ENCODE measurements around the gene NDUFV3. TPM values are rescaled to one million over a fixed set of nuclear protein-coding genes. Genes with fewer than 3 reads are reported as not detected.

The NDUFV3 gene
- polyA plus RNA-seq, 1 donor (not counting 4 experiments of a cell fraction or from before 2014, with no cell fraction given) = 28.9 TPM

DNA sequence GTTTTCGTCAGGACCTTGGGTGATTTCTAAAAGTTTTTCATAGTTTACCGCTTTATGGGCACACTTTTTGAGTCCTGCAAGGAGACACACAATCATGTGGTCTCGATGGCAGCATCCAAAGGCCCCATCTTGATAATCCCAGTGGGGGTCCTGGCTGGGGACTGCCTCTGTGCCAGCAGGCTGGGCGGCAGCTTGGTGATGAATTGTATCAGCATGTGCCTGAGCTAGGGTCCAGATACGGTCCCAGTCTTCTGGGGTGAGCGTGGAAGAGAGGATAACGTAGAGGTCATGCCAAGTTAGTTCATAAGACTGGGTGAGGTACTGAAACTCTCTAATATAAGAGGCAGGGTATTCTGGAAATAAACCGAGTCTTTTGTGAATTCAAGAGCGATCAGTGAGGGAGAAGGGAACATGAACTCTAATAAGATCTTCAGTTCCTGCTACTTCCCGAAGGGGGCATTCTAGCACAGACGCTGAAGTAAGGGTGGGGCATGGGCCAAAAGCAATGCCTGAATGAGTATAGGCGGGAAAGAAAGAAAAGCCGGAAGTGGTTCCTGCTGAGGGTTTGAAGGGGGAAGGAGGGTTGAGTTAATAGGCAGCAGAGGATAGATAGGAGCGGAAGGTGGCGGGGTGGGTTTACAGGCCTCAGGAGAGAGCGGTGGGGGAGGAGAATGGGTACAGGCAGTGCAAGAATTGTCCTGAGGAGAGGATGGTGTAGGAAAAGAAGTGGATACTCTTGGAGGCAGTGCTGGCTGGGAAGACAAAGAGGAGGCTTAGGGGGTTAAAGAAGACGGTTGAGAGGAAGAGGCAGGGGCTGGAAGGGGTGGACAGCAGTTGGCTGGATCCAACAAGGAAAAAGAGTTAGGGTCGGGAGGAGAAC lies 30.7 kb downstream of the NDUFV3 start:
- FAIRE-seq = peak; percentile 74

DNA sequence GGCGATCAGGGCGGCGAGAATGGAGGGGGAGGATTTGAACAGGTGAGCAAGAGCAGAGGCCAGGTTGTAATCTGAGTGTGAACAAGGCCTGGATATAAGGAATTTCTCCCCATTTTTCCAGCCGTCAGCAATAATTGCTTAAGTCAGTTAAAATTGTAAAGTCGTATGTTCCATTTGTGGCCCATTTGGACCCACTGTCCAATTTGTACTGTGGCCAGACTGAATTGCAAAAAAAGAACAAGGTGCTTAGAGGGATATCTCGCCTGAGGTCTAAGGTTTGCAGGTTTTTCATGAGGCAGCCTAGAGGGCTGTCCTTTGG lies 31.3 kb downstream of the NDUFV3 start:
- no peaks in the 10 kb centered on the region for H3K9me1 ChIP-seq (ENCODE audit: control insufficient read depth, extremely low read depth, insufficient read depth, low read length)
- peak overlapping the region; percentile 42 for H3K27ac ChIP-seq (ENCODE audit: control insufficient read depth, insufficient read depth, low read length)
- H3K9ac ChIP-seq (ENCODE audit: control insufficient read depth, extremely low read depth, insufficient read depth, low read length) = peak overlapping the region; percentile 35
- peaks cover 4% of the 10 kb centered on the region for H3K4me1 ChIP-seq (ENCODE audit: control insufficient read depth, extremely low read depth, insufficient read depth, low read length)
- DNase-seq (ENCODE audit: low read depth, low spot score) (no peak), FAIRE-seq (no peak)
- no peaks in the 10 kb centered on the region for H4K20me1 ChIP-seq (ENCODE audit: control insufficient read depth, extremely low read depth, insufficient read depth, low read length)
- H3K9me3 ChIP-seq (ENCODE audit: control insufficient read depth, low read depth, low read length) = no peaks in the 10 kb centered on the region
- H2AFZ ChIP-seq (ENCODE audit: control insufficient read depth, low read length) = peak overlapping the region; percentile 78
- H3K27me3 ChIP-seq (ENCODE audit: control insufficient read depth, extremely low read depth, insufficient read depth, low read length) = no peaks in the 10 kb centered on the region
- H3K4me3 ChIP-seq (ENCODE audit: control insufficient read depth in 2 of 3, extremely low read depth in 1 of 3, insufficient read depth in 2 of 3, low read depth in 1 of 3, low read length in 3 of 3) = no peak overlapping the region
- H3K36me3 ChIP-seq (ENCODE audit: control insufficient read depth in 2 of 2, extremely low read depth in 1 of 2, insufficient read depth in 2 of 2, low read length in 2 of 2) = no peaks in the 10 kb centered on the region
- no peak overlapping the region for H3K4me2 ChIP-seq (ENCODE audit: control insufficient read depth, extremely low read depth, insufficient read depth, low read depth, low read length)
- no peaks in the 10 kb centered on the region for H3K79me2 ChIP-seq (ENCODE audit: control insufficient read depth, insufficient read depth, low read length)
- dilution Hi-C loops (cut with MboI; ENCODE audit: extremely low pct_ligation_motif_present, low sequenced_read_pairs) = no loop called here
- no peak for TF ChIP-seq EZH2 (IDR thresholded peaks at IDR 0.05; ENCODE audit: low read length)
- TF ChIP-seq, protein P1, sequence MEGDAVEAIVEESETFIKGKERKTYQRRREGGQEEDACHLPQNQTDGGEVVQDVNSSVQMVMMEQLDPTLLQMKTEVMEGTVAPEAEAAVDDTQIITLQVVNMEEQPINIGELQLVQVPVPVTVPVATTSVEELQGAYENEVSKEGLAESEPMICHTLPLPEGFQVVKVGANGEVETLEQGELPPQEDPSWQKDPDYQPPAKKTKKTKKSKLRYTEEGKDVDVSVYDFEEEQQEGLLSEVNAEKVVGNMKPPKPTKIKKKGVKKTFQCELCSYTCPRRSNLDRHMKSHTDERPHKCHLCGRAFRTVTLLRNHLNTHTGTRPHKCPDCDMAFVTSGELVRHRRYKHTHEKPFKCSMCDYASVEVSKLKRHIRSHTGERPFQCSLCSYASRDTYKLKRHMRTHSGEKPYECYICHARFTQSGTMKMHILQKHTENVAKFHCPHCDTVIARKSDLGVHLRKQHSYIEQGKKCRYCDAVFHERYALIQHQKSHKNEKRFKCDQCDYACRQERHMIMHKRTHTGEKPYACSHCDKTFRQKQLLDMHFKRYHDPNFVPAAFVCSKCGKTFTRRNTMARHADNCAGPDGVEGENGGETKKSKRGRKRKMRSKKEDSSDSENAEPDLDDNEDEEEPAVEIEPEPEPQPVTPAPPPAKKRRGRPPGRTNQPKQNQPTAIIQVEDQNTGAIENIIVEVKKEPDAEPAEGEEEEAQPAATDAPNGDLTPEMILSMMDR (optimal IDR thresholded peaks at IDR 0.05 in 1 of 3, IDR thresholded peaks at IDR 0.05 in 1 of 3, conservative IDR thresholded peaks at IDR 0.05 in 1 of 3; ENCODE audit: extremely low read depth in 1 of 3, insufficient read depth in 2 of 3, low read length in 3 of 3) = no peak

More for the DNA sequence above, 30.7 kb downstream of the NDUFV3 start:
- Histone ChIP-seq H3K36me3 (ENCODE audit: control insufficient read depth in 2 of 2, extremely low read depth in 1 of 2, insufficient read depth in 2 of 2, low read length in 2 of 2) (no peaks in the 10 kb centered on the region), H3K9me3 (ENCODE audit: control insufficient read depth, low read depth, low read length) (no peaks in the 10 kb centered on the region), H3K9ac (ENCODE audit: control insufficient read depth, extremely low read depth, insufficient read depth, low read length) (peak overlapping the region; percentile 35), H3K27ac (ENCODE audit: control insufficient read depth, insufficient read depth, low read length) (peak overlapping the region; percentile 42), H4K20me1 (ENCODE audit: control insufficient read depth, extremely low read depth, insufficient read depth, low read length) (no peaks in the 10 kb centered on the region), H3K9me1 (ENCODE audit: control insufficient read depth, extremely low read depth, insufficient read depth, low read length) (no peaks in the 10 kb centered on the region), H2AFZ (ENCODE audit: control insufficient read depth, low read length) (peak overlapping the region; percentile 78), H3K4me1 (ENCODE audit: control insufficient read depth, extremely low read depth, insufficient read depth, low read length) (peaks cover 4% of the 10 kb centered on the region), H3K4me3 (ENCODE audit: control insufficient read depth in 2 of 3, extremely low read depth in 1 of 3, insufficient read depth in 2 of 3, low read depth in 1 of 3, low read length in 3 of 3) (no peak overlapping the region), H3K27me3 (ENCODE audit: control insufficient read depth, extremely low read depth, insufficient read depth, low read length) (no peaks in the 10 kb centered on the region), H3K4me2 (ENCODE audit: control insufficient read depth, extremely low read depth, insufficient read depth, low read depth, low read length) (peak overlapping the region; percentile 55), H3K79me2 (ENCODE audit: control insufficient read depth, insufficient read depth, low read length) (no peaks in the 10 kb centered on the region)
- dilution Hi-C loops (cut with MboI; ENCODE audit: extremely low pct_ligation_motif_present, low sequenced_read_pairs) = no loop called here
- peak; percentile 73 for DNase-seq (ENCODE audit: low read depth, low spot score)
- TF ChIP-seq EZH2 (IDR thresholded peaks at IDR 0.05; ENCODE audit: low read length) = no peak
- TF ChIP-seq, protein P1 (optimal IDR thresholded peaks at IDR 0.05 in 1 of 3, IDR thresholded peaks at IDR 0.05 in 1 of 3, conservative IDR thresholded peaks at IDR 0.05 in 1 of 3; ENCODE audit: extremely low read depth in 1 of 3, insufficient read depth in 2 of 3, low read length in 3 of 3) = peak; percentile 63 to 87 (median 79)
